Non-pigmented ciliary epithelial cell (primary cell): ENCODE data around the gene VPS25.
"Not testable (repeated sequence)": the region's sequence is repeated elsewhere in the genome, so short reads cannot be mapped to it uniquely, and the experiment has no call there.

Experiments
- DNase-seq: peaks from one replicate; pipeline ENCODE4 v3.0.0-alpha.2; 2010; ENCODE audit warnings: low read depth

VPS25 gene

DNA sequence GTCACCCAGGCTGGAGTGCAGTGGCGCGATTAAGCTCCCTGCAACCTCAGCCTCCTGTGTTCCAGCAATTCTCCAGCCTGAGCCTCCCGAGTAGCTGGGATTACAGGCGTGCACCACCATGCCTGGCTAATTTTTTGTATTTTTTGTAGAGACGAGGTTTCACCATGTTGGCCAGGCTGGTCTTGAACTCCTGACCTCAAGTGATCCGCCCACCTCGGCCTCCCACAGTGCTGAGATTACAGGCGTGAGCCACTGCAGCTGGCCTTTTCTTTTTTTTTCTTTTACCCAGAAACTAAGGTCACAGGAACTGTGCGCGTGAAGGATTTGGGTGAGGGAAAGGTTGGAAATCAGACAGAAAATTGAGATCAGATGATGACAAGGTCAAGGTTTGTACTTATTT, 3.3 kb upstream of the VPS25 start:
- not testable (repeated sequence) for DNase-seq

DNA sequence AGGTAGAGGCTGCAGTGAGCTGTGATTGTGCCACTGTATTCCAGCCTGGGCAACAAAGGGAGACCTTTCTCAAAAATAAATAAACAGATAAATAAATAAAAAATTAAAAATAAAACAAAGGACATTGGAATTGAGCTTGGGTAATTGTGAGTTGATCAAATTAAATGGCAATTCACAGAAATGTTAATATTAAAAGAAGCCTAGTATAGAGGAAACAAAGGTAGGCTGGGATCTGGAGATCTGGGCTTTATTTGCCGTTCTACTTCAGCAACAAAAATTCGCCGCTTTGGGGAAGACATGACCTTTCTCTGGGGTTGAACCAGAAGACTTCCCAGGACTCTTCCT, 332 bp upstream of the VPS25 start:
- DNase-seq: no peak

DNA sequence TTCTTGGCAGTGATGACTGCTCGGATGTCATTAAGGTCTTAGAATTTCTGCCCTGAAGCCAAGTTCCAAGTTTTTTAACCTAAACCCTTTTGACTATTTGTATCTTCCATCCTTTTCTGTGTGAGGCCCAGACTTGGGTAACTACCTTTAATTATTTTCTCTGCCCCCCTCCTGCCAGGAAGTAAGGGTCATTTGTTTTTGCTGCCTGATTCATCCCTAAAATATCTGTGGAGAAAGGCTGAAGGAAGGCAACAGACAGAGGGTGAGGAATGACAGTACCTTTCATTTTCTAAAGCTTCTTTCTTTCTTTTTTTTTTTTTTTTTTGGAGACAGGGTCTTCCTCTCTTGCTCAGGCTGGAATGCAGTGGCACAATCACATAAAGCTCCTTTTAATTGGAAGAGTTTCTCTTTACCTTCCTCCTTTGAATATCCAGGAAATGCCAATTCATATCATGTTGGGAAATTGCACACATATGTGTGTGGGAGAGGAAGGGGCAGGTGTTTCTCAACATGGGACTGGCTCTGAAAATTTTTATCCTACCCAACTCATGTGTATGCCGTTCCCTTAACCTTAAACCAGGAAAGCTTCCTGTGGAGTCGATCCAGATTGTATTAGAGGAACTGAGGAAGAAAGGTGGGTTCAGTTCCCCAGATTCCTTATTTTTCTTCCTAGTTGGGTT, 957 bp downstream of the VPS25 start:
- DNase-seq: no peak

DNA sequence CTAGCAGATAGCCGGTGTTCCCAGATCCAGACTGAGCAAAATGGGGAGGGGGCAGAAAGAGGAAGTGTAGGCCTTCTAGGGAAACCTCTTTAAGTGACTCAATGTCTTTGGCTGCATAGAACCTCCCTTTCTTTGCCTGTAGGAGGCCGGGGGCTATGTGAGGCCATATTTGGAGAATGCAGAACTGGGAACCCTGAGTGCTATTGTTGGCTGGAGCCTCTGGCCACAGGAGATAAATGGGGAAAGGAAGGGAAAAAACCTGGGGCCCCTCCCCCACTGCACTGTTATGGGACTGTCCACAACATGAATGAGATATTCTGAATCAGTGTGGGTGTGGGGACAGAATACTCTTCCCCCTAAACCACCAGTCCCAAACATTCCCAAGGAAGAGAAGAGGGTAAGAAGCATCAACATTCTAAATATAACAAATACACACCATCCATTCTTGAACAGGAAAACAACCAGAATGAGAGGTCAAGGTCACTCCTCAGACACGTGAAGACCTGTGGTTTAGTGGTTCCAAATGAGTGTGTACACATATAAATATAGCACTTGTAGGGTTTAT, 2.4 kb downstream of the VPS25 start:
- no peak for DNase-seq

DNA sequence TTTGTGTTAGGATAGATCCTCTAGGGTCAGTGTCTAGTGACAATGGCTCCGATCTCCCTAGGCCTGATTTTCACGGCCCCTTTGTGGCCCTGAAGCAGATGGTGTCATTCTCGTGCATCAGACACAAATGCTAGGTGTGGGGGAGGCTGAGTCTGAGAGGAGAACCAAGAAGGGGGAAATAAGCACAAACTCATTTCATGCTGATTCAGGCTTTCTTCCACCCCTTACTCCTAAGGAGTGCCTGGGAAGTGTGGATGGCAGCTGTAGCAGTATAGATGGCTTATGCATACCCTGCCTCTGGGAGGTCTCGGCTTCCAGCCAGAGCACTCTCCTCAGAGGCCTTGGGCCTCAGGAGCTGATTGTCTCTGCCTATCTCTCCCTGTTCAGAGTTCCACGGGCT, 5.3 kb downstream of the VPS25 start:
- DNase-seq: no peak

DNA sequence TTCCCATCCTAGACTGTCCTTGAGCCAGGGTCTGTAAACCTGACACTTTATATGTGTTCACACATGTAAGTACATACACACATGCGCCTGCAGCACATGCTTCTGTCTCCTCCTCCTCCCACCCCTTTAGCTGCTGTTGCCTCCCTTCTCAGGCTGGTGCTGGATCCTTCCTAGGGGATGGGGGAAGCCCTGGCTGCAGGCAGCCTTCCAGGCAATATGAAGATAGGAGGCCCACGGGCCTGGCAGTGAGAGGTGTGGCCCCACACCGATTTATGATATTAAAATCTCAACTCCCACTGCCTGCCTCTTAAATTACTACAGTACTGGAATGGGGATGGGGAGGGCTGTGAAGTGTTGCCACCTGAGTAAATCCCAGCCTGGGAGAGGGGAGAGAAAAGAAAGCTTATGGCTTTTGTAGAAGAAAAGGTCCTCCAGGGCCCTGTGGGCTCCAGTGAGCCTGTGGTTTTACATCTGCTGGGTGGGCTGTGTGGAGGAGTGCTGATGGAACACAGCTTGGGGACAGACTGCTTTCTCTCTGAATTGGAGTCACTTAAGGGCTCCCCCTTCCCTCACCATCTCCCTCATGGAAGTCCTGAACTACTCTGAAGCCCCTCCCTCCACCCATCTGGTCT, 6.2 kb downstream of the VPS25 start:
- no peak for DNase-seq

DNA sequence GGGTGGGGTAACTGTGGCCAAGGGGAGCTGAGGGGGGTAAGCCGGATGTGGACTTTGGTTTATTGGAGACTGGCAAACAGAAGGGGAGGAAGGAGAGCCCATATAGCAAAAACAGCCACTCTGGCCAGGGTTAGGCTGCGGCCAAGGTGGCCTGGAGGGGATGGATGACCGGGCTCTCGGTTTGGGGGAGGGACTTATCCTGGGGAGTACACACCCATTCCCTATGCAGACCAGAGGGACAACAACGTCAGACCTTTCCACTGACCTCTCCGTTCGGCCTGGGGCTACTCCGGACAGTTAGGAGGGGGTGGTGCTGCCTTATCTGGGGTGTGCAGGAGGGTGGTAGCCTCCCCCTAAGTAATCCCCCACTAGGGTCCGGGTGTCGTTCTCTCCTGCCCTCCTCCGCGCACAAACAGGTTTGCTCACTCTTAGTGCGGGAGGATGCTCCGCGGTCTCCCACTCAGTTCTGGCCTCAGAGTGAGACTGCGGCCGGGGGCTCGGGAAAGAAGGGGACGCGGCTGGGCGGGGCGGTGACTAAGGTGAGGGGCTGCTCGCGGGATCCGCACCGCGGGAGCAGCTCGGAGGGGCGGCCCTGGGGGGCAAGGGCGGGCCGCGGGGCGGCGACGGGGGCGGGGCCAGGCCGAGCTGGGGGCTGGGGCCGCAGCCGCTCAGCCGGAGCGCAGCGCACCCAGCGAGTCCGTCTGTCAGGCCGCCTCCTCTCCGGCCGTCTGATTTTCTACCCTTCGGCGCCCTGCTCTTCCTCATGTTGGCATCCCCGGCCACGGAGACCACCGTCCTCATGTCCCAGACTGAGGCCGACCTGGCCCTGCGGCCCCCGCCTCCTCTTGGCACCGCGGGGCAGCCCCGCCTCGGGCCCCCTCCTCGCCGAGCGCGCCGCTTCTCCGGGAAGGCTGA, 6.9 kb downstream of the VPS25 start, which contains the start of gene WNK4:
WNK4 (plus strand) TSS at position 675 of the 915 bp plus-strand sequence; CDS start at position 764, 89 bp downstream.
- no peak for DNase-seq

DNA sequence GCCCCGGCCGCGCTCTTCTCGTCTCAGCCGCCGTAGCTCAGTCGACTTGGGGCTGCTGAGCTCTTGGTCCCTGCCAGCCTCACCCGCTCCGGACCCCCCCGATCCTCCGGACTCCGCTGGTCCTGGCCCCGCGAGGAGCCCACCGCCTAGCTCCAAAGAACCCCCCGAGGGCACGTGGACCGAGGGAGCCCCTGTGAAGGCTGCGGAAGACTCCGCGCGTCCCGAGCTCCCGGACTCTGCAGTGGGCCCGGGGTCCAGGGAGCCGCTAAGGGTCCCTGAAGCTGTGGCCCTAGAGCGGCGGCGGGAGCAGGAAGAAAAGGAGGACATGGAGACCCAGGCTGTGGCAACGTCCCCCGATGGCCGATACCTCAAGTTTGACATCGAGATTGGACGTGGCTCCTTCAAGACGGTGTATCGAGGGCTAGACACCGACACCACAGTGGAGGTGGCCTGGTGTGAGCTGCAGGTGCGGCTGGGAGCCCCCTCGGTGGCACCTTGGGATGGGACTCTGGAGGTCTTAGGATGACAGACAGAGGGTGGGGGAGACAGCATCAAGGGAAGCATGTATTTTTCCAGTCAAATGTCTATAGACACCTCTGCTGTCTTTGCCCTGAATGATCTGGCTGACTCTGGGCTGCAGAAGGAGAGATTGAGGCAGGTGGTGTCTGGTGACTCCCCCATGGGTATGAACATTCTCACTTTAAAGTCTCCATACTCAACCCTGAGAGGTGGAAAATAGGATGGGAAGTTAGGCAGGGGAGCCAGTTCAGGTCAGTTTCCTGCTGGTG, 7.8 kb downstream of the VPS25 start:
- DNase-seq: no peak

DNA sequence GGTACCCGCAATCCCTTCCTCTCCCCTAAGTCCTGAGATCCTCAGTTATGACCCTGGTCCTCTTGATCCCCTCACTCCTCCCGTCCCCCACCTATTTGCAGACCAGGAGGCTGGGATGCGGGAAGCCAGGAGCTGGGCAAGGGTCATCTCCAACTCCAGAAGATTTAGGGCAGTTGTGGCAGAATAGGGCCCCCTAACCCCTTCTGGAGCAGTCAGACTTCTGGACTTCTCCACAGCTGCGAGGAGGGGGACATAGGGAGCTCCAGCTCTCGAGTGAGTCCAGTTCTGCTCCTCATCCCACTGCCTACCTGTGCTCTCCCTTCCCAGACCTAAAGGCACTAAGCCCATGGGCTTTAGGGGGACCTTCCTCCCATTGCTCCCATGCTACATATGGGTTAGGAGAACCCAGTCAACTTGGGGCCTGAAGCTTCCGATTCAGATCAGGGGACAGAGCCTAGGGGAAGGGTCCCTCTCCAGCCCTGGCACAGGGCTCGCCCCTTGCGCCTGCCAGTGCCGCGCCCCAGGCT, 8.5 kb downstream of the VPS25 start:
- no peak for DNase-seq

DNA sequence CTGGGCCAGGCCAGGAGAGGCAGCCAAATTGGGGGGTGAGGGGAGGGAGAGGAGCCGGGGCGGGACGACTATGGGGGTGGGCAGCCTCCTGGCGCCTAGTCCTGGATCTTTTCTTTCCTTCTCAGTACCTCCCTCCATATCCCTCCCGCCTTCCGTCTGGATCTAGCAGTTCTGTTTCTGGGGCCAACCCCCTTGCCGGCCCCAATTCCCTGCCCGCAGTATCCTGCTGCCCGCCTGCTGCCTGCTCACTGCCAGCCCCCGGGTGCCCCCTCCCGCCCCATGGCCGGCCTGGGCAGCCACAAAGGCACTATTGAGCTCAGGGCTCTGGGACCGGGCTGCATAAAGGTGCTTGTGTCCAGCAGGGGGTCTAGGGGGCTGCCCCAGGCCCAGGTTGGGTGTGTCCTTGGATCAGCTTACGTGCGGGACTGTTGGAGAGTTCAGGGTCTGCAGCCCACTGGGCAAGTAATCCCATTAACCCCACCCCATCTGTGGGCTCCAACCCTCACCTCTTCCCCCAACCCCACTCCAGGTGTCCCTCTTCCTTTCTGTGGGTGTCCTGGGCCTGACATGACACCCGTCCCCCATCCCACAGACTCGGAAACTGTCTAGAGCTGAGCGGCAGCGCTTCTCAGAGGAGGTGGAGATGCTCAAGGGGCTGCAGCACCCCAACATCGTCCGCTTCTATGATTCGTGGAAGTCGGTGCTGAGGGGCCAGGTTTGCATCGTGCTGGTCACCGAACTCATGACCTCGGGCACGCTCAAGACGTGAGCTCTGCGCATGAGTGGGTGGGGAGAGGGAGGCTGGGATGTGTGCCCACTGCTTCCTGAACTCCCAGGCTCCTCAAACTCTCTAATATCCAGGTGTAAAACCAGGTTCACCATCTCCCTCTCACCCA, 9.2 kb downstream of the VPS25 start:
- no peak for DNase-seq

DNA sequence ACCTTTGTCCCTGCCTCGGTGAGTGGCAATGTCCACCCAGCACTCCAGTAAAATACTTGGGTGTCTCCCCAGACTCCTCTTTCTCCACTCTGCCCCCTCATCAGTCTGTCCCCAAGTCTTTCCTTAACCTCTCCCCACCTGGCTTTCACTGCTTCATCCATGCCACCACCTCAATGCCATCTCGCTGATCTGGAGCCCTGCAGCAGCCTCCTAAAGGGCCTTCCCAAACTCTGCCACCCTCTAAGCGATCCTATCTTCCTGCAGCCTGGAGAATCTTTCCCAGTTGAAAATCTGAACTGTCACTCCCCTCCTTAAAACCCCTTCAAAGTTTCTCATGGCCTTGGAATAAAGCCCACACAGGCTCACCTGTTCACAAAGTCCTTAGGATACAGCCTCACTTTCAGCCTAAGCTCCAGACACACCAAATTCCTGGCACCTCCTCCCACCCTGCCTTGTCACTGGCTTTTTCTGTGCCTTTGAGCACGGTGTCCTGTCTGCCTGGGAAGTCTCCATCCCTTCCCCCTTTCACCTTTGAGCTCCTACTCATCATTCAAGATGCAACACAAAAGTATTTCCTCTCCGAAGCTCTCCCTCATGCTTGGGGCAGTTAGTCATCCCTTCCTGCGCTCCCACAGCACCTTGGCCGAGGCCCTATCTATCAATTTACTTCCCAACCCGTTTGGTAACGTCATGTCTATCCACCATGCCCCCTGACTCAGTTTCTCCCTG, 10.0 kb downstream of the VPS25 start:
- peak; percentile 43 for DNase-seq

DNA sequence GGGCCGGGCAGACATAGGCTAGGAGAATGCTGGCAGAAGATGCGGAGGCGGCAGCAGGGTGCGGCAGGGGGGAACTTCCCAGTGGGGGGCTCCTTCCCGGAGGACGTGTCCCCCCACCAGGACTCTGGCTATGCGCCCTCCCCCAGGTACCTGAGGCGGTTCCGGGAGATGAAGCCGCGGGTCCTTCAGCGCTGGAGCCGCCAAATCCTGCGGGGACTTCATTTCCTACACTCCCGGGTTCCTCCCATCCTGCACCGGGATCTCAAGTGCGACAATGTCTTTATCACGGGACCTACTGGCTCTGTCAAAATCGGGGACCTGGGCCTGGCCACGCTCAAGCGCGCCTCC, 10.5 kb downstream of the VPS25 start:
- DNase-seq: no peak

DNA sequence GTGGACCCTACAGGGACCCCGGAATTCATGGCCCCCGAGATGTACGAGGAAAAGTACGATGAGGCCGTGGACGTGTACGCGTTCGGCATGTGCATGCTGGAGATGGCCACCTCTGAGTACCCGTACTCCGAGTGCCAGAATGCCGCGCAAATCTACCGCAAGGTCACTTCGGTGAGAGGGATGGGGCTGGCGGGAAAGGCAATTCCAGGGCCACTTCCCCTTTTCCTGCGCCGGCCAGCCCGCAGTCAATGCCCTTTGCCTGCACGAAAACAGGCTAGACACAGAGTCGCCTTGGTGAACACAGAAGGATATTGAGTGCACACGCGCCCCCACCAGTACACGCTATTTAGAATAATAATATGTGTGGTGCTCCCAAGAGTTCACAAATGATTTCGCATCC, 11.2 kb downstream of the VPS25 start:
- no peak for DNase-seq

DNA sequence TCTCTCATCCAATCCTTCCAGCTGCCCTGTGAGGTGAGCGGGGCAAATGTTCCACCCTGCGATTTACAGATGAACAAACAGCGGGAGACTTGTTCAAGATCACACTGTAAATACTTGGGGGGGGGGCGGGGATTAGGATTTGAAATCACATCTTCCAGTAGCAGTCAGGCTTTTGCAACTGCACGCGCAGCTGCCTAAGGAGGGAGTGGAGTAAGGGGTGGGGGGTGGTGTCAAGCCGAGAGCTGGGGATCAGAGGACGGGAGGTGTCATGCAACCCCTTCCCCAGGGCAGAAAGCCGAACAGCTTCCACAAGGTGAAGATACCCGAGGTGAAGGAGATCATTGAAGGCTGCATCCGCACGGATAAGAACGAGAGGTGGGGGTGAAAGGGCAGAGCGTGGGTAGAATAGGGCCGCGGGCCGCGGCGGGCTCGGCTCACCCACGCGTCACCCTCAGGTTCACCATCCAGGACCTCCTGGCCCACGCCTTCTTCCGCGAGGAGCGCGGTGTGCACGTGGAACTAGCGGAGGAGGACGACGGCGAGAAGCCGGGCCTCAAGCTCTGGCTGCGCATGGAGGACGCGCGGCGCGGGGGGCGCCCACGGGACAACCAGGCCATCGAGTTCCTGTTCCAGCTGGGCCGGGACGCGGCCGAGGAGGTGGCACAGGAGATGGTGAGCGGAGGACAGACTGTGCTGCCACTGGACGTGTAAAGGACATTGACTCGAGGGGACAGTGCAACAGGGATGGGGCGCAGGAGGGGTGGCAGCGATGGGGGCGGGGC, 11.8 kb downstream of the VPS25 start:
- DNase-seq: no peak

DNA sequence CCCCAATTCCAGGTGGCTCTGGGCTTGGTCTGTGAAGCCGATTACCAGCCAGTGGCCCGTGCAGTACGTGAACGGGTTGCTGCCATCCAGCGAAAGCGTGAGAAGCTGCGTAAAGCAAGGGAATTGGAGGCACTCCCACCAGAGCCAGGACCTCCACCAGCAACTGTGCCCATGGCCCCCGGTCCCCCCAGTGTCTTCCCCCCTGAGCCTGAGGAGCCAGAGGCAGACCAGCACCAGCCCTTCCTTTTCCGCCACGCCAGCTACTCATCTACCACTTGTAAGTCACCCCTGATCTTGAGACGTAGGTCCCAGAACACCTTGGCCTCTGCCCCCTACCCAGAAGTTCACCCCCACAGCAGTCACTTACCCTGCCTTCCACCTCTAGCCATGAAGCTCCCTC, 14.0 kb downstream of the VPS25 start:
- DNase-seq: no peak

DNA sequence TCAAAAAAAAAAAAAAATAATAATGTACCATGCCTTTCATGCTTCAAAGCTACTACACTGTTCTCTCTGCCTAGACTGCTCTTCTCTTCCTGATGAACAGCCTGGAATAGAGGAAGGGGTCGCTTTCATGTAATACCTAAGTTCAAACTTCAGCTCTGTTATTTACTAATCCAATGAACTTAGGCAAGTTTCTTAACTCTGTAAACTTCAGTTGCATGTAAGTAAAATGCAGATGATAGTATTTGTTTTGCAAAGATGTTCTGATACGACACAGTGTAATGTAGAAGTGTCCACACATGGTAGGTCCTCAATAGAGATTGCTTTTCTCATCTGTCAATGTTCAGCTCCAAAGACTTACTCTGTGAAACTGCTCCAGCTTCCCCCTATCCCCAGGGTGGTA, 18.7 kb downstream of the VPS25 start:
- DNase-seq: no peak

DNA sequence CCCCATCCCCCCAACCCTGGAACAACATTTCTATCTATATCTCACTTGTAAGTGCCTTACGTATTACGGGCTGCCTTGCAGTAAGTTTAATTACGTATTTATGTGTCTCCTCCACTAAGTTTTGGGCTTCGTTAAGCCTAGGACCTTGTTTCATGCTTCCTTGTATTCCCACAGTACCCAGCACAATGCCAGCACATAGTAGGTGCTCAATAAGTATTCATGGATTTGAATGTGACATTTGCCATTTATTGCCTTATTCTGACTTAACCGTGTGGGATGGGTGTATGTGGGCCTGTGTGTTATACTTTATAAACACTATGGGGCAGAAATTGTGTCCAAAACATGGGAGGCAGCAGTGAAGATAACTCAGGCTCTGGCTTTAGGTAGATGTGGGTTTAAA, 19.3 kb downstream of the VPS25 start:
- no peak for DNase-seq

DNA sequence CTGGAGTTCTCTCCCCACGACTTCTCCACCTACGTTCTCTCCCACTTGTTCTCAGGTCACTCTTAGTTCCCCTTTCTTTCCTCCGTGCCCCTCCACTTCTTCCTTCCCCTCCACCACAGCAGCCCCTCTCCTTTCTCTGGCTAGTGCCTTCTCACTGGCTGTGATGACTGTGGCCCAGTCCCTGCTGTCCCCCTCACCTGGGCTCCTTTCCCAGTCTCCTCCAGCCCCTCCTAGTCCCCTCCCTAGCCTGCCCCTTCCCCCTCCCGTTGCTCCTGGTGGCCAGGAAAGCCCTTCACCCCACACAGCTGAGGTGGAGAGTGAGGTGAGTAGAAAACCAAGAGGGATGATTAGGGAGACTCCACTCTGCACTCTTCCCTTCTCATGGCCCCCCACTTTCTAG, 21.8 kb downstream of the VPS25 start:
- no peak for DNase-seq

DNA sequence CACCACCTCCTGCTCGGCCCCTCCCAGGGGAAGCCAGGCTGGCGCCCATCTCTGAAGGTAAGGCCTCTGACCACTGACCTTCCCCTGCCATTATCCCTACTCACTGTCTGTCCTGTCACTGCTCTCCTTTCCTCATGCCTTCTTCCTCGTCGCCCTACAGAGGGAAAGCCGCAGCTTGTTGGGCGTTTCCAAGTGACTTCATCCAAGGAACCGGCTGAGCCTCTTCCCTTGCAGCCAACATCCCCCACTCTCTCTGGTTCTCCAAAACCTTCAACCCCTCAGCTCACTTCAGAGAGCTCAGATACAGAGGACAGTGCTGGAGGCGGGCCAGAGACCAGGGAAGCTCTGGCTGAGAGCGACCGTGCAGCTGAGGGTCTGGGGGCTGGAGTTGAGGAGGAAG, 22.2 kb downstream of the VPS25 start:
- no peak for DNase-seq
